MCF 10A (cell line): Measurements from ENCODE around the gene CNTN2. TPM values are rescaled to one million over a fixed set of nuclear protein-coding genes. Genes with fewer than 3 reads are reported as not detected.

Experiments
- BruUV-seq: library from RNA; stranded (reverse); fragments of 400-500 nt; replicated peaks from 2 replicates; lab custom pipeline; 2021; lab: Mats Ljungman, UMichigan
- CTCF ChIA-PET: fragments of 300-600 bp; sonication (Branson Sonifier 250); formaldehyde crosslinking; extraction: SDS; loops from one replicate; lab custom pipeline; 2021; ENCODE audit warnings: antibody characterized with exemption, inconsistent platforms; lab: Yijun Ruan, JAX
- POLR2A ChIA-PET: fragments of 300-600, 350-650 bp; sonication (Branson Sonifier 250); formaldehyde crosslinking; extraction: SDS; loops from one replicate; lab custom pipeline; 2020; ENCODE audit warnings: antibody characterized with exemption, inconsistent platforms; lab: Yijun Ruan, JAX
- DNase-seq: peaks from one replicate; pipeline ENCODE4 v3.0.0-alpha.2; 2018; ENCODE audit not compliant: unreplicated experiment
- H3K27ac Mint-ChIP-seq: one replicate; pipeline ENCODE4 v1.8.0; 2022; ENCODE audit warnings: mild to moderate bottlenecking, low read depth, mixed read lengths; ENCODE audit not compliant: unreplicated experiment
- H3K27me3 Mint-ChIP-seq: one replicate; pipeline ENCODE4 v1.8.0; 2022; ENCODE audit warnings: mixed read lengths; ENCODE audit not compliant: insufficient read depth, unreplicated experiment
- H3K36me3 Mint-ChIP-seq: one replicate; pipeline ENCODE4 v1.8.0; 2022; ENCODE audit warnings: mild to moderate bottlenecking, moderate library complexity, mixed read lengths; ENCODE audit not compliant: insufficient read depth, unreplicated experiment
- H3K4me1 Mint-ChIP-seq: one replicate; pipeline ENCODE4 v1.8.0; 2022; ENCODE audit warnings: mixed read lengths; ENCODE audit not compliant: insufficient read depth, unreplicated experiment
- H3K4me3 Mint-ChIP-seq: one replicate; pipeline ENCODE4 v1.8.0; 2022; ENCODE audit warnings: mild to moderate bottlenecking, moderate library complexity, mixed read lengths; ENCODE audit not compliant: unreplicated experiment
- H3K9me3 Mint-ChIP-seq: one replicate; pipeline ENCODE4 v1.8.0; 2022; ENCODE audit warnings: mixed read lengths; ENCODE audit not compliant: unreplicated experiment
- CTCF ChIP-seq: fragments of 200-600 bp; IDR thresholded peaks from one replicate; pipeline ENCODE4 v1.8.0; 2022; ENCODE audit warnings: antibody characterized with exemption, mild to moderate bottlenecking; ENCODE audit not compliant: unreplicated experiment
- intact Hi-C: fragments of 100-400 bp; cut with micrococcal nuclease; formaldehyde crosslinking; loops from 2 replicates; pipeline ENCODE4 v1.14.1; 2022
- total RNA-seq: library from RNA; stranded (reverse); gene quantifications from 2 replicates; pipeline ENCODE4 v1.2.3, GENCODE V29; 2022

The CNTN2 gene
- total RNA-seq, 1 experiment from 2014 or later: 0.05 TPM

GRCh38 chr1:205012391-205013140 lies 30.4 kb upstream of the CNTN2 start:
- DNase-seq: no peak
- BruUV-seq: no TSS peak
- CTCF ChIA-PET: interaction anchor here (0.6 to 6.5 kb wide), 6 partner anchors 11 to 342 kb away, joined by 3 to 47 read pairs (median 4); no protein-coding TSS in a partner anchor
- Mint-ChIP-seq H3K27ac (no peak overlapping the region), H3K4me1 (peaks cover 6% of the 10 kb centered on the region), H3K4me3 (no peak overlapping the region), H3K9me3 (no peaks in the 10 kb centered on the region), H3K36me3 (no peaks in the 10 kb centered on the region), H3K27me3 (peaks cover 58% of the 10 kb centered on the region)
- intact Hi-C loops: no loop called here
- TF ChIP-seq CTCF: no peak
- POLR2A ChIA-PET: interaction anchor here (0.6 kb wide), 1 partner anchor 515 kb away, joined by 4 read pairs; no protein-coding TSS in a partner anchor

DNA sequence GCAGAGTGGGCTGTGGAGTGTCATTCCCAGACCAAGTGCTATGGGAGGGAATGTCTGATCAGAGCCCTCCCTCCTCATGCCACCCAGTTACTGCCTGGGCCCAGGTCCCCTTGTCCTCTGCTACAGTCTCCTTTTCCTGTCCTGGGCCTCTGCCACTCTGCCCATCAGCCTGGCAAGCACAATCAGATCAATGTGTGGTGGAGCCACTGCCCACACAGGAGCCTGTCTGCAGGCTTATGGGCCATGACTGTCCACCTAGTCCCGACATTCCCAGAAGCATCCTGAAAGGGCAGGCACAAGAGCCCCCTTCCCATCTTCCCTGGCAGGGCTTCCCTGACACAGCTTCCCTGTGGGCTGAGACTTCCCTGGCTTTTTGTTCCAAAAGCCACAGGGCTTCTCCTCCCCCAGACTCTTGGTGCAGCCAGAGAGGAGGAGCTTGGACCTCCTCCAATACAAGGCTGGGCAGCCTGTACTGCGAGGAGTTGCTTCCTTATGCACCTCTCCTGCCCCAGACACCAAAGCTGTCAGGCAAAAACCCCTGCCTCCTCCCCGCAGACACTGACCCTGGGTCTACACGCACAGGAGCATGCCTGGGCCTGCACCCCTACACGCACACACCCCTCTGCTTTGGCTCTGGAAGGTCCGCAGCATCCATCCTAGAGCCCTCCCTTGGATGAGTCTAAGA lies 29.2 kb upstream of the CNTN2 start:
- ChIA-PET CTCF (interaction anchor here (0.6 to 6.5 kb wide), 9 partner anchors 10 to 650 kb away, joined by 3 to 47 read pairs (median 4); no protein-coding TSS in a partner anchor), POLR2A (interaction anchor here (1.6 kb wide), 1 partner anchor 12 kb away, joined by 5 read pairs; no protein-coding TSS in a partner anchor)
- no TSS peak for BruUV-seq
- H3K4me3 Mint-ChIP-seq: no peak overlapping the region
- H3K27ac Mint-ChIP-seq: no peak overlapping the region
- H3K36me3 Mint-ChIP-seq: no peaks in the 10 kb centered on the region
- intact Hi-C loops: no loop called here
- peaks cover 63% of the 10 kb centered on the region for H3K27me3 Mint-ChIP-seq
- H3K4me1 Mint-ChIP-seq: peaks cover 6% of the 10 kb centered on the region
- no peak for TF ChIP-seq CTCF
- no peaks in the 10 kb centered on the region for H3K9me3 Mint-ChIP-seq
- peak; percentile 45 for DNase-seq

DNA sequence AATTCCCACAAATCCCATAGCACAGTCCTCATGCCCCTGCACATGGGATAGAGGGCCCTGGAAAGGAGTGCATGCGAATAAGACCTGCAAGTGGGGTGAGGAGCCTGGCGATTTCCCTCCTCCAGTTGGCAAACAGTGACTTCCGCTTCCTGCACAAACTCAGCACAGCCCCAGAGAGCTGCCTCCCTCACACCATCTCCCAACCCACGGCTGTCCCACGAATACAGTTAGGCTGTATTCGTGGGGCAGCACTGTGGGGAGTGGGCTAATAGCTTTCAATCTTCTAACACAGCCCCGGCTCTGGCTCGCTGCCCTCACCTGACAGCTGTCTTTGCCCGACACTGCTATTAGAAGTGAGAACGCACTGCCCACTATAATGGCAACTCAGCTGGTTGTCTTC lies 28.2 kb upstream of the CNTN2 start:
- no peaks in the 10 kb centered on the region for H3K9me3 Mint-ChIP-seq
- TF ChIP-seq CTCF: no peak
- H3K27ac Mint-ChIP-seq: no peak overlapping the region
- no TSS peak for BruUV-seq
- CTCF ChIA-PET: interaction anchor here (0.6 to 6.5 kb wide), 8 partner anchors 26 to 341 kb away, joined by 3 to 47 read pairs (median 3); no protein-coding TSS in a partner anchor
- no peak for DNase-seq
- peaks cover 6% of the 10 kb centered on the region for H3K4me1 Mint-ChIP-seq
- no peak overlapping the region for H3K4me3 Mint-ChIP-seq
- no peaks in the 10 kb centered on the region for H3K36me3 Mint-ChIP-seq
- intact Hi-C loops: no loop called here
- peaks cover 65% of the 10 kb centered on the region for H3K27me3 Mint-ChIP-seq
- POLR2A ChIA-PET: interaction anchor here (1.6 kb wide), 1 partner anchor 11 kb away, joined by 5 read pairs; no protein-coding TSS in a partner anchor

GRCh38 chr1:205015241-205015640 lies 27.8 kb upstream of the CNTN2 start:
- H3K4me3 Mint-ChIP-seq: no peak overlapping the region
- ChIA-PET CTCF (interaction anchor here (0.6 to 6.5 kb wide), 6 partner anchors 26 to 341 kb away, joined by 3 to 47 read pairs (median 3); no protein-coding TSS in a partner anchor), POLR2A (interaction anchor here (0.7 to 1.6 kb wide), 2 partner anchors 11 to 104 kb away, joined by 4 to 5 read pairs; no protein-coding TSS in a partner anchor)
- BruUV-seq: no TSS peak
- peaks cover 65% of the 10 kb centered on the region for H3K27me3 Mint-ChIP-seq
- no peak for TF ChIP-seq CTCF
- no peak for DNase-seq
- peaks cover 6% of the 10 kb centered on the region for H3K4me1 Mint-ChIP-seq
- H3K9me3 Mint-ChIP-seq: no peaks in the 10 kb centered on the region
- intact Hi-C loops: no loop called here
- H3K27ac Mint-ChIP-seq: no peak overlapping the region
- H3K36me3 Mint-ChIP-seq: no peaks in the 10 kb centered on the region
